ENCODE measurements around the gene COX8C.

The COX8C gene, protein sequence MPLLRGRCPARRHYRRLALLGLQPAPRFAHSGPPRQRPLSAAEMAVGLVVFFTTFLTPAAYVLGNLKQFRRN

DNA sequence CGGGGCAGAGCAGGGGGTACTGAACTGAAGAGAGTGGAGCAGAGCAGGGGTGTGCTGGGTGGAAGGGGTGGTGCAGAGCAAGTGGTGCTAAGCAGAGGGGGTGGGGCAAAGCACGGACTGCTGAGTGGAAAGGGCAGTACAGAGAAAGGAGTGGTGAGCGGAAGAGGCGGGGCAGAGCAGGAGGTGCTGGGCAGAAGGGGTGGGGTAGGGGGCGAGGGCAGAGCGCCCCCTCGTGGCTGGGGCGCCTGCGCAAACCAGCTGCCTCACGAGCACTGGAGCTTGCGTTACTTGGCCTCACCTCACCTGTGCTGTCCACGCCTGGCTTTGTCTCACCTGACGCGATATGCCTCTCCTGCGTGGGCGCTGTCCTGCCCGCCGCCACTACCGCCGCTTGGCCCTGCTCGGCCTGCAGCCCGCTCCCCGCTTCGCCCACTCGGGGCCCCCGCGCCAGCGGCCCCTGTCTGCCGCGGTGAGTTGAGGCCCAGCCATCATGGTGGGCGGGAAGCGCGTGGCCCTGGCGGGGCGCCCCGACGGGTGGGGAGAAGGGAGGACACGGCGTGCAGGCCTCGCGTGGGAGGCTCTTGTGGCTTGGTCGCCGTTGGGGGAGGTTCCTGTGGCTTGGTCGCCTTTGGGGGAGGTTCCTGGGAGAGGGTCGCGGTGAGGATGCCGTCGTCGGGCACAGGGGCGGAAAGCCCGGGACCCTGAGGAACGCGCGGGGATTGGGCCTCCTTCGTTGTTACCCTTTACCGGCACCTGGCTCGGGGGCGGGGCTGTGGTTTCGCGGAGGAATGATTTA lies at the start of gene COX8C:
TSS of gene COX8C (plus strand) at position 257 of the 796 bp plus-strand sequence. CDS start at position 344, 87 bp downstream.
- no peak for DNase-seq (ENCODE audit: low read depth in 2 of 2)

DNA sequence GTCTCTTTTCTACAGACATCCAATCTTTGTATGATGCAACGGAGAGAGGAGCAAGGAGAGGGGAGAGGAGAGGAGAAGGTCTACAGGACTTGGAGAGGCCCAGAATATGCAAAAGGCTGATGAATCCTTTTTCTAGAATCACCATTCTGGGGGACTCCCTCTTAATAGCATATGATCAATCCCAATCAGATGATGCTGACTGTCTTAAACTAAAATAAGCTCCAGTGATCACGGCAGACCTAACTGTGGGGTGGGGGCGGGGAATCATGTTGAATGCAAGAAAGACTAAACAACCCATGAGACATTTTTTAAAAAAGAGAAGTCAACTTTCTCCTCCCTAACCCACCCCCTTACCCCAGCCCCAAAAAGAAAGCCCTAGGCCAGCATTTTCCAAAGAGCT lies 47.6 kb upstream of the COX8C start:
- DNase-seq (ENCODE audit: low read depth in 2 of 2) = no peak

DNA sequence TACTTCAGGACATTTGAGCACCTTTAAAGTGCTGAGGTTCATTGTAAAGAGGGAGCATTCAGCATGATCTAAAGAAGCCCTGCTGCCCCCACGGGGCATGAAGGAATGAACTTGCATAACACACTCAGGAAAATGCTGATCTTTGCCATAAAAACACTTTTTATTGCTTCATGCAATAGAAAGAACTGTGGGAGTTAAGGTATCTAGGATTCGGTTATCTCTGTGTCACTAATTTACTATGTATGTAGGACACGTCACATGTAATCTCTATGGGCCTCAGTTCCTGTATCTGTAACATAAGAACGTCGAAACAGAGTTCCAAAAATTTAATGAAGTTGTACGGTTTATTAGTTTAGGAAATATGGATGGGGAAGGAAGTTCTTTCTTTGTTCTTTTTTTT lies 47.1 kb upstream of the COX8C start:
- no peak for DNase-seq (ENCODE audit: low read depth in 2 of 2)

DNA sequence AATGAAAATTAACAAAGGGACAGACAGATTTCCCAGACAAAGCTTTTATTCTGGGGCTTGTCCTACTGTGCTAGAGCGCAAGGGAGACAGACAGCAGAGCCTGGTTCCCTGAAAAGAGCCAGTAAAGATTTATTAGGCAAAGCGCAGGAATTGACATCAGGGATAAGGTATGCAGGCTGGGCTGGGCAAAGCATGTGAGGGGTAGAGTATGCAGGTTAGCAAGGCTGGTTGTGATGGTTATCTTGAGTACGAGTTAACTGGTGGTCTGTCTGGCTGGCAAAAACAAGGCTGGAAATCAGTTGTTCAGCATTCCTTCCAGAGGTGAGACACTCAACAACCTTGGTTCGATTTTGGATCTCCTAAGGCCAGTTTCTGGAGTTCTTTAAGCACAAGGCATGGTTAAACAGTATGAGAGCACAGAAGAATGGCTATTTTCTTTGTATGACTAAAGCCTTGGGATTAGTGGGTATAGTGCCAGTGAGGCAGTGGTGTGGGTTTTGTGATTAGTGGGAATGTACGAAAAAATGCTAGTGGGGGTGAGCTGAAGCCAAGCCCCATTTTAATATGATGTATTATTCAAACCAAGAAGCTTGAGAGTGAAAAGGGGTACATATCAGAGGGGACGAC lies 45.0 kb upstream of the COX8C start:
- DNase-seq (ENCODE audit: low read depth in 2 of 2) = no peak

DNA sequence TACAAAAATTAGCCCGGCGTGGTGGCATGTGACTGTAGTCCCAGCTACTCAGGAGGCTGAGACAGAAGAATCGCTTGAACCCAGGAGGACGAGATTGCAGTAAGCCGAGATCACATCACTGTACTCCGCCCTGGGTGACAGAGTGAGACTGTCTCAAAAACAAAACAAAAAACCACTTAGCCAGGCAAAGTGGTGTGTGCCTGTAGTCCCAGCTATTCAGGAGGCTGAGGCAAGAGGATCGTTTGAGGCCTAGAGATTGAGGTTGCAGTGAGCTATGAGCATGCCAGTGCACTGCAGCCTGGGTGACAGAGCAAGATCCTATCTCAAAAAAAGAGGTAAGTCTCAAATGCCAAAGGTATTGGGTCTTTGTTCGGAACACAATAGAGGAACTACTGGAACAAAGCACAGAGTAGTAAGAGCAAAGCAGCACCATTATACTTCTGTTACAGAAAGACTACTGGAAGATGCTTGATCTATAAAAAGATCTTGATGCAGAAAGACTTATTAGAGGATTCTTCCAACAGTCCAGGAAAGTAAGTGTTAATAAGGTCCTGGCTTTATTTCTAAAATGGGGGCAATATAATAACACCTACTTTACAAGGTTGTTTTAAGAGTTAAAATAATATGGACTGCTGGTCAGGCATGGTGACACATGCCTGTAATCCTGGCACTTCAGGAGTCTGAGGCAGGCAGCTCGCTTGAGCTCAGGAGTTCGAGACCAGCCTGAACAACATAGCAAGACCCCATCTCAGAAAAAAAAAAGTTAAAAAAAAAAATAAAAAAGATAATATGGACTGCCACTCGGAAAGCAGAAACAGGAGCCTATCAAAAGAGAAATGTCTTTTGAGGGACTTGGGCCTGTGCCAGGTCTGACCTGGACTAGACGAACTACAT lies 44.0 kb upstream of the COX8C start:
- DNase-seq (ENCODE audit: low read depth in 2 of 2) = no peak

DNA sequence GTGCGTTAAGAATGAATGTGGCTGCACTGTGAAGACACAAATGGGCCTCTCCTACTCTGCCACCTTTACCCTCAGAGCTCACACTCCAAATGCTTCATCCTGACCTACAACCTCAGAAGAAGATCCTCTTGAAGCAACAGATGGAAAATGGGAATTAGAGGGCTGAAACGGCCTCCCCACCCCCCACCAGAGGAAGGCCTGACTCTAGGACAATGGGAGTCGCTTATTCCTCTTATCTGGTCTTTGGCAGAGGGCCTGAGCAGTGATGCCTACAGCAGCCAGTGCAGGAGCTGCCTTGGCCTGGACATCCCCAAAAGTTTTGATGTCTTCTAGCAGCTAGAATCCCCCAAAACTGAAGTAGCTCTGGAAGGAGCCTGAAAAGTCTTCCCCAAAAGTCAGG lies 43.3 kb upstream of the COX8C start:
- DNase-seq (ENCODE audit: low read depth in 2 of 2) = no peak

DNA sequence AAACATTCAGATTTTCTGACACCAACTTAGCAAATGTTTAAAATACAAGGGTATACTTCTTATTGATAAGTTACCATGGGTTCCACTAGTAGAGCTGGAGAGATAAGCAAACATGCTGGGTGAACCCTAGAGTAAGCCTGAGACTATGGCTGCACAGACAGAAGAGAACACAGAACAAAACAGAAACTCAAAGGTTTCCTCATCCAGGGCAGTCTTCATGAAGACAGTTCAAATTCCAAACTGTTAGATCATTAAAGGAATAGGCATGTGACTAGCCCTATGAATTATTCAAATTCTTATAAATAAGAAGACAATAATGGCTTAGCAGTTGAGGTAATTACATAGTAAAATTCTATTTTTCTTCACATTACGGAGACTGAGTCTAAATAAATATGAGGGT lies 42.2 kb upstream of the COX8C start:
- no peak for DNase-seq (ENCODE audit: low read depth in 2 of 2)

DNA sequence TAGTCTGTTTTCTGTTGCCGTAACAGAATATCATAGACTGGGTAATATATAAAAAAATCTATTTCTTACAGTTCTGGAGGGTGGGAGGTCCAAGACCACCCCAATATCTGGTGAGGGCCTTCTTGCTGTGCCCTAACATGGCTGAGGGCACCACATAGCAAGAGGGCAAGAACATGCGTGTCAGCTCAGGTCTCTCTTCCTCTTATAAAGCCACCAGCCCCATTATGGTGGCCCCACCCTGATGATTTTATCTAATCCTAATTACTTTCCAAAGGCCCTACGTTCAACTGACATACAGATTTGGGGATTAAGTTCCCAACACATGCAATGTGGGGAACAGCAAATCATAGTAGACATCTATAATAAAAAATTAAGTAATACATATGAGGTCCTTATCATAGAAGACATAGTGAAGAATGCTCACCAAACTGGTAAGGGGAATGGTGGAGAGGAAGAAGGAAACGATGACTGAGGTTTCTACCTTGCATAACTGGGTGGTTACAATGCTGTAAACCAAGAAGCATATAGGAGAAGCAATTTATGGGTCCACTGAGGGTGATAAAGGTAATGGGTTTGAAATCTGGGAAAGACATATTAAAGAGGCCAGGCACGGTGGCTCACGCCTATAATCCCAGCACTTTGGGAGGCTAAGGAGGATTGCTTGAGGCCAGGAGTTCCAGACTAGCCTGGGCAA lies 41.1 kb upstream of the COX8C start:
- no peak for DNase-seq (ENCODE audit: low read depth in 2 of 2)

DNA sequence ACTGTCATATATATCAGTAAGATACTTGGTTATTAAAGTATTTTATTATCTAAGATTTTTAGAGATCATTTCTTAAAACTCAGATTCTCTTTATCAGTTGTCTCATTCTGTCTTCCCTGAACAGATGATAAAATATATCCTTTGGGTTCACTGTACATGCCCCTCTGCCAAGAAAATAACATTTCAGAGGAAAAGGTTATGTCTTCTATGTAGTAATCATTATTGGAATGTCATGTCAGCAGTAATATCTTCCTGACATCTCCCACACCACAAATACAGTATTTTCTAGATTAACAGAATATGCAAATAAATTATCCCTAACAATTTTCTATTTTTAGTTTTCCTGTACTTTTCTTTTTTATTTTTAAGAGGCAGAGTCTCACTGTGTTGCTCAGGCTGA lies 40.2 kb upstream of the COX8C start:
- no peak for DNase-seq (ENCODE audit: low read depth in 2 of 2)

DNA sequence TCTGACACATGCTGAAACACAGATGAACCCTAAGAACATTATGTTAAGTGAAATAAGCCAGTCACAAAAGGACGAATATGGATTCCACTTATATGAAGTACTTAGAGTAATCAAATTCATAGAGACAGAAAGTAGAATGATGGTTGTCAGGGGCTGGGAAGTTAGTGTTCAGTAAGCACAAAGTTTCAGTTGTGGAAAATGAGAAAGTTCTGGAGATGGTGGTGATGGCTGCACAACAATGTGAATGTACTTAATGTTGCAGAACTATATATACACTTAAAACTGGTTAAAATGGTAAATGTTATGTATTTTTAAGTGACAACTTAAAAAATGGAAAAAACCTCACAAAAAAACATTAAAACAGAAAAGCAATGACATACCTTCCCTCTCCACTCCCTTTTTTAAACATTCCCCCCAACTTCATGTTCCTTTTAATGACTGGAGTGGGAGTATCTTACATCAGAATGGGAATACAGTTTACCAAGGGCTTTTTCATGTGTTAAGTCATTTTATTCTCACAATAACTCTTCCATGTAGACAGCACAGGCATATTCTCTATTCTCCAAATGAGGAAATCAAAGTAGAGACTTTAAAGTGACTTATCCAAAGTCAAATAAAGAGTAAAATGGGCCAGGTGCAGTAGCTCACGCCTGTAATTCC lies 38.2 kb upstream of the COX8C start:
- no peak for DNase-seq (ENCODE audit: low read depth in 2 of 2)

DNA sequence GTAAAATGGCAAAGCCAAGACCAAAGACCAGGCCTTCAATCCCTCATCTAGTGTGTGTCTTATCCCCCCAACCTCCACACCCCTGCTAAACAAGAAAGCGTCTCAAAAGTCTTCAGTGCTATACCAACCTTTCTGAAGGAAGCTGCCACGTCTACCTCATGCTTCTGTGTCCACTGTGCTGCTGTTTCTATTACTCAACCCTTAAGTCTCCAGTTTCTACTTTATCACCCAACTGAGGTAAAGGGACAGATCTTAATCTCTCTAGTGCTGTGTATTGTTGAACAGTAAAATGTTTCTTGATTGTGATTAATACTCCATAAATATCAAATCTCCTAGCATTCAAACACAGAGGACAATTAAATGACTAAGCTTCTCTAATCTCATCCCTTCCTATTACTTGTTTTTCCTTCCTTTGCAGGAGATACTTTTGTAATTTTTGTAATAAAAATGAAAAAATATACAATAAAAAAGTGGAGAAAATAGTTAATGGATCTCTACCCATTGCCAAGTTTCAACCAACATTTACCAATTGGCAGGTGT lies 37.5 kb upstream of the COX8C start:
- DNase-seq (ENCODE audit: low read depth in 2 of 2) = no peak

DNA sequence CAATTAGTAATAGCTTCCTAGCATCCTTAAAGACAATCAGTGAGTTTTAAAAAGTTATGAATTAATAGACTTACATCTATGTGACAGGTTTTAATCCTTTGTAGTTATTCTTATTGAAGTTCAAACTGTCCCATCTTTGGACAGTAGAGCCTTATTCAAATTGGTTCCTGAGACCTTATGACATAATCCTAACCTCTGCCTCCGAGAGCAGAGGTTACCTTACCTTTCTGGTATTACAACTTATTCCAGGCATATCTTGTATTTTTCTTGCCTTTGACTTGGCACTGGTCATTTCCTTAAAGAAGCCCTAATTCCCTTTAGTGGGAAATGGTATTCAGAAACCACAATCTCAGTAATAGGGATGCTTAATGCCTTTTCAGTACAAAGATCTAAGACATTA lies 35.9 kb upstream of the COX8C start:
- no peak for DNase-seq (ENCODE audit: low read depth in 2 of 2)

DNA sequence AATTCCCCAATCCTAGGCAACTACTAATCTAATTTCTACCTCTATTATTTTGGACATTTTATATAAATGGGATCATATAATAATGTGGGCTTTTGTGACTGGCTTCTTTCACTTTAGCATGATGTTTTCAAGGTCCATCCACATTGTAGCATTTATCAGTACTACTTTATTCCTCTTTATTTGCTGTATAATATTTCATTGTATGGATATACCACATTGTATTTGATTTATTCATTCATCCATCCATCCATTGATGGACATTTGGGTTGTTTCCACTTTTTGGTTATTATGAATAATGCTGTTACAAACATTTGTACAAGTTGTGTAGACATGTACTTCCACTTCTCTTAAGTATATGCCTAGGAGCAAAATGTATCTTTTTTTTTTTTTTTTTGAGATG lies 31.4 kb upstream of the COX8C start:
- no peak for DNase-seq (ENCODE audit: low read depth in 2 of 2)

DNA sequence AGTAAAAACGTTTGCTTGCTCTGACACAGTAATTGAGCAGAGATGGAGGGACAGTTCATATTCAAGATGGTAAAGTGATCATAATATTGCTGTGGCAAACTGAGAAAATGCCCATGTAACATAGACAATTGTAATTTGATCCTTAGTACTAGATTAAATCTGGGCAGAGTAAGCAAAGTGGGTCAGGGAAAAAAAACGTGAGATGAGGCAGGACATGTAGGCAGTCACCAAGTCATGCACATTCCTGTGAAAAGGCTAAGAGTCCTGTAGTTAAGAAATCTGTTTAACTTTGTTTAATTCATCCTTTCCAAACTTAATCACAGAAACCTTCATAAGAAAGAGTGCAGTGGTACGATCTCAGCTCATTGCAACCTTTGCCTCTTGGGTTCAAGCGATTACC lies 30.3 kb upstream of the COX8C start:
- no peak for DNase-seq (ENCODE audit: low read depth in 2 of 2)

DNA sequence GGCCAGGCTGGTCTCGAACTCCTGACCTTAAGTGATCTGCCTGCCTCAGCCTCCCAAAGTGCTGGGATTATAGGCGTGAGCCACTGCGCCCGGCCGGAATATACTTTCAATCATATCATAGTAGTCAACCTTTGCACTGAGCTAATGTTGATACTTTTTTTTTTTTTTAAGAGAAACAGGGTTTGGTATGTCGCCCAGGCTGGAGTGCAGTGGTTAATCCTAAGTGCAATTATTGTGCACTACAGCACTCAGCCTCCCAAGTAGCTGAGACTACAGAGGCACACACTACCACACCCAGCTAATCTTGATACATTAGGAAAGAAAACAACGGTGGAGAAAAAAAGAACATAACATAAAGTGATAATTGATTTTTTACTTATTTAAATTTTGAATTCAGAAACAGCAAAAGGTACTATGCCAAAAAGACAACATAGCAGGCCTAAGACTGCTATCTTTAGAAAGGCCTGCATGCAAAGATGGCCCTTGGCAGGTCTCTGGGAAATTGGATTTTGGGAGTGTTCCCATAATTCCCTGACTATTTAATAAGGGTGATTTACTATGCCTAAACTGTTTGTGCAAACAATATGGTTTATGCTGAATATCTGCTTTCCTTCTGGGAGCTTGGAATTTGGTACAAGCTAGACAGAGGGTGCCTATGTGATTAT lies 29.6 kb upstream of the COX8C start:
- no peak for DNase-seq (ENCODE audit: low read depth in 2 of 2)

DNA sequence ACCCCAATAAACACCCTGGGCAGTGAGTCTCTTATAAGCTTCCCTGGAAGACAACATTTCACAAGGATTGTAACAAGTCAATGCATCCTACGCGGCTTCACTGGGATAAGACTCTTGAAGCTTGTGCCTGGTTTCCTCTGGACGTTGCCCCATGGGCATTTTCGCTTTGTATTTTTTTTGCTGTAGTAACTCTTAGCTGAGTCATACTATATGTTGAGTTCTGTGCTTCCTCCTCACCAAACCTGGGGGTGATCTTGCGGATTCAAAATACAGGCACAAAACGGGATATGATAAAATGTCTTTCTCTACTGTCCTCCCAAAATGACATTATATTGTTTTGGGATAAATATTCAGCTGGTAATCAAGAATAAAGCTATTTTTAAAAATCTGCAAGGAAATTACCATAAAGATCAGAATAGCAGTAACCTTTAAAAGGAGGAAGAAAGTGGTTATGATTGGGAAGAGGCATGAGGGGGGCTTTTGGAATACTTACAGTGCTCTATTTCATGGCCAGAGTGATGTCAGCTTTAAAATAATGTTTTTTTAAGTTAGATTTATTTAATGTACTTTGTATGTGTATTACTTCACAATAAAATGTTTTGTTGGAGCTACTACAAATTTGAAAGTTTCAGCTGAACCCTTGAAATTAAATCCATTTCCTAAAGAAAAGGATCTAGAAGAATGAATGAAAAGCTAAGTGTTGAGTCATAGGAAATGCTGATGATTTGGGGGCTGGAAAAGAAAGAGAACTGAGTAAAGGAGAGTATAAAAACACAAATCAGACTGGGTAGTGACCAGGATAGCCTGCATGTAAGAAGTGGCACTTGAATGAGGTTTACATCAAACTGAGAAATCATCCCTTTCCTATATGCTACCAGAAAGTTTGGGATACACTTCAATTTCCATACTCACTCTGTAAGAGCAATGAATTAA lies 28.8 kb upstream of the COX8C start:
- no peak for DNase-seq (ENCODE audit: low read depth in 2 of 2)

DNA sequence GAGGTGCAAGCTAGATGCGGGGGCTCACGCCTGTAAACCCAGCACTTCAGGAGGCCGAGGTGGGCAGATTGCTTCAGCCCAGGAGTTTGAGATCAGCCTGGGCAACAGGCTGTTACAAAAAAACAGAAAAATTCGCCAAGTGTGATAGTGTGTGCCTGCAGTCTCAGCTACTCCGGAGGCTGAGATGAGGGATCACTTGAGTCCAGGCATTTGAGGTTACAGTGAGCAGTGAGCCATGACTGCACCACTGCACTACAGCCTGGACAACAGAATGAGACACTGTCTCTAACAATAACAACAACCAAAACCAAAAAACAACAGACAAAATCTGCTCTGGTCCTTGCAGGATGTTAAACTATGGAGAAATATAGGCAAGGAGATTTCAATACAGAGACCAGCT lies 28.1 kb upstream of the COX8C start:
- no peak for DNase-seq (ENCODE audit: low read depth in 2 of 2)

DNA sequence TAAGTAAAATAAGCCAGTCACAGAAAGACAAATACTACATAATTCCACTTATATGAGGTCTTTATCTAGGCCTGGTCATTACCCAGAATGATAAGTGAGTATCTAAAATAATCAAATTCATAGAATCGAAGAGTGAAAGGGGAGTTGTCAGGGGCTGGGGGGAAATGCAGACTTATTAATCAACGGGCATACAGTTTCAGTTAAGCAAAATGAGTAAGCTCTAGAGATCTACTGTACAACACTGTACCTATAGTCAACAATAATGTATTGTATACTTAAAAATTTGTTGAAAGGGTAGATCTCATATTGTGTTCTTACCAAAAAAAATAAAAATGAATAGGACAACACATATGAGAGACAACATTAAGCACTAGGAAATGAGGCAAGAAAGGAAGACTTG lies 27.5 kb upstream of the COX8C start:
- no peak for DNase-seq (ENCODE audit: low read depth in 2 of 2)

DNA sequence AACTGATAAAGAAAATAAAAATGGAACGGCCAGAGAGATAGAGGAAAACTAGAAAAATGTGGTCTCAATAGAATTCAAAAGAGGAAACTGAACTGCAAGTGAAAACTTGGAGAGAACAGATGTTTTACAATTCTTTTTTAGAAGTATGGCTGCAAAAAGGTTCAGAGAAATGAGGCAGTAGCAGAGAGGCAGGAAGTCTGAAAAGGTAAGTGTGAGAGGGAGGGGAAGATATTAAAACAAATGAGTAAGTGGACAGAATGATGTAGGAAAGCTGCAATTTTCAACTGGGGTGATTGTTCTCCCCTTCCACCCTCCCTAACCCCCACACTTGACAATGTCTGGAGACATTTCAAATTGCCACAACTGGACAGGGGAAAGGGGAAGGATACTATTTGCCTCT lies 27.0 kb upstream of the COX8C start:
- no peak for DNase-seq (ENCODE audit: low read depth in 2 of 2)

All from stimulated activated CD4-positive, alpha-beta T cell treated with anti-CD3 and anti-CD28 coated beads, Interleukin-1b, Interleukin-23, amount 100 ng/mL, for 4 hours (primary cell).